HG02763 (cell line): Measurements from ENCODE around the gene ELP2.

Experiments
- ATAC-seq: cut with Tn5 transposase; IDR thresholded peaks from one replicate; pipeline ENCODE4 v1.9.1; 2021; ENCODE audit warnings: mild to moderate bottlenecking, moderate library complexity; ENCODE audit not compliant: unreplicated experiment

The ELP2 gene

GRCh38 chr18:36215577-36215976, 85.9 kb downstream of the ELP2 start:
- ATAC-seq: no peak

- no peak for ATAC-seq
These were observed 87.6 kb downstream of the ELP2 start for GRCh38 chr18:36217348-36217747.

- no peak for ATAC-seq
These were observed 99.5 kb downstream of the ELP2 start for GRCh38 chr18:36229188-36229587.
